ENCODE measurements around the gene IMMP2L.

The IMMP2L gene

DNA sequence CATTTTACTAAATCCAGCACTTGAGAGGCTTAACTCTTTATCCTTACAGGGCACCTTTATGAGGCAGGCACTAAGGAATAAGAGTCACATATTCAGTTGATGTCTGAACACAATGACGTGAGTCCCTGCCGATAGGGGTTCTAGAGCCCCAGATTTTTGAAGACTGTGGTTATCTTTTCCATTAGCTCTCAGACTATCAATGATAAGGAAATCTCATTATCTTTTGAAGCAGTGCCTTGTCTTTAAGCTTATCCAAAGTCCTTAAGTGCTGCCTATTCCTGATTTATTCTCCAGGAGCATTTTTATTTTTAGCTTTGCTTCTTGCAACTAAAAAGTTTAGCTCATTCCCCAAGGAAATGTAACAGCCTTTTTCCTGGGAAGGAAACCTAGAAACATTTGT lies 915.5 kb downstream of the IMMP2L start:
- no peak for DNase-seq (ENCODE audit: low read depth, low spot score)

DNA sequence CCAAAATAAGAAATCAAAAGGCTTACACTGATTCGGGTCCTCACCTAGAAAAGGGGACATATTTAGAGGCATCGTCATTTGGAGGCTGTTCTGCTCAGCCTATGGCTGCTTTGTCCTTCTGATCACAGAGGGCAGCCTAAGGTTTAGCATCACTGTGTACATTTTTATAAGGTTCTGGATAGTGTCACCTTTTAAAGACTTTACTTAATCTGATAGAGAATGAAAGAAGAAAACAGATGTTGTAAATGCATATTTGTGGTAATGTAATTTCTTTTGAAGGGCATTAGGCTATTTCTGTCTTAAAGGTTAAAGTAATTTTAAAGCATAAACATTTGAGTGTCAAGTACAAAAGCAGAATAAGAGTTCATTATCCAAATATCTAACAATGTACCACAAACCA lies 916.7 kb downstream of the IMMP2L start:
- no peak for DNase-seq (ENCODE audit: low read depth, low spot score)

DNA sequence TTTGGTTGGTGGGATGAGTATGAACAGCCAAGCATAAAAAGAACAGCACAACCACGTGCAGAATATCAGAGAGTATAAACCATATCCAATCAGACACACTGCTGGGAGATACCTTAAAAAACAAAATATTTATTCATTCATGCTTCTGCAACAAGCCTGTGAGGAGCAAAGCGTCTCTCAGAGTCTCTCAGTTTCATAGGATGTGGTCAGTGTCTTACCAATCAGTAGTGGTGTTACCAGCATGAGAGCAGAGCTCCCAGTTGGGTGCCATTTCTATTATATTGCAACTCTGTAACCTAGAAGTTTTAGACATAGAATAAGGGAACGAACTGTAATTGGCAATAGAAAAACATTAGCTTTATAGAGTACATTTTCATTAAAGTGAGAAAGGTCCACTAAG lies 917.2 kb downstream of the IMMP2L start:
- DNase-seq (ENCODE audit: low read depth, low spot score), result no peak

DNA sequence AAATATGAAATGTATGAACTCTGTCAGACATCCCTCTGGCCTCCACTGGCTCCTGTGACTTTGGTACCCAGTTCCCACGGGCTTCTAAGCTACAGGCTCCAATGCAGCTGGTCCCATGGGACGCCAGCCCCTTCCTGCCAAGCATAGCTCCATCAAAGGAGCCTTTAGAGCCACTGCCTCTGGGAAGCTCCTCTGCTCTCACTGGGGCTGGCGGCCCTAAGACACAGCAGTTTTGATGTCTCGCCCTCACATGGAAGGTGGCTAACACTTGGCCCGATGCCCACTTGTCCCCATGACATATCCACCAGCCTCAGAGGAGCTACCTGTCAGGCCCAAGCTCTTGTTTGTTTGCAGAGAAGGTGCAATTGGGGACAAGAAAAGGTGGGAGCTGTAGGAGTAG lies 925.0 kb downstream of the IMMP2L start:
- DNase-seq (ENCODE audit: low read depth, low spot score), result no peak

DNA sequence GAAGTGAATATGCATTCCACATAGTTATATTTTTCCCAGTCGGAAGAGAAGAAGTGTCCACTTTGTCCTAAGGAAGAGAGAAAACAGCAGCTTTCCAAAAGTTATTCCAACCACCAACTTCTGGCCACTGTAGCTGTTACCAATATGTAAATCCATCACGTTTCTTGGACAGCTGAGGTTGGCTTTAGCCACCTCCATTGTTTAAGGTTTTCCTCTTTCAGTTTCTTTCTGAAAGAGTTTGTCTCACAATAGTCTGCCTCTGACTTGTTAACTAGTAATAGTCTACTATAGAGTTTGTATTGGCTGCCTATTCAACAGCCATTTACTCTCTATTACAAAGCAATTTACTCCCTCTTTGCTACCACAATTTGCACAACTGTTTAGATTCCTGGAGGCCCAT lies 929.0 kb downstream of the IMMP2L start:
- DNase-seq (ENCODE audit: low read depth, low spot score), result no peak

GRCh38 chr7:110626414-110626813 lies 935.9 kb downstream of the IMMP2L start:
- DNase-seq (ENCODE audit: low read depth, low spot score), result no peak

DNA sequence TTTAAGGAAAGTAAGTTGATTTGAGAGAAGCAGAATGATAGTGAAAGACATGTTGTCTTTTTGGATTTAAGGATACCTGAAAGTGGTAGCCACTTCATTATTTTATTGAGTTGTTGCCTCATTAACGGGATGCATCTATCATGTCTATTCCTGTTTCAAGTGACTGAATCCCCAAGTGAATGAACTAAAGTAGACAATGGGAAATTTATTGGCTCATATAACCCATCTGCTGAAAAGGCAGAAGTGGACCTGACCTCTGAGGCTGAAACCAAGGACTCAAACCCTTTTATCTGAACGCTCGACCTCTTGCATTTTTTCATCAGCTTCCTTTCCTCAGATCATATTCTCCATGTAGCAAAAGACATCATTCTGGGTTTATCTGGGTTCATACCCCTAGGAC lies 937.0 kb downstream of the IMMP2L start:
- no peak for DNase-seq (ENCODE audit: low read depth, low spot score)

DNA sequence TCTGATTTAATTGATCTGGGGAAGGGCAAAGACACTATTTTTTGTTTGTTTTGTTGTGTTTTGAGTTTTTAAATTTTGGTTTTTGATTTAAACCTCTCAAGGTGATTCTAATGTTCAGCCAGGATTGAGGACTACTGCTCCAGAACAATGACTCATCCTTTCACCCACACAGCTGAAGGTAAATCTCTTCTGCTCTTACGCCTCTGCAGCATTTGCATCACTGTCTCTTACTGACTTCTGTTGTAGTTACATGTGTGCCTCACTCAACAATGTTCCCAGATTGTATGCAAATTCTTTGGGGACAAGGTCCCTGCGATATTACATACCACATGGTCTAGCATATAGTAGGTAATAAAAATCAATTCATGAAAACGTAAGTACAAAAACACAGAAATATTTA lies 938.9 kb downstream of the IMMP2L start:
- no peak for DNase-seq (ENCODE audit: low read depth, low spot score)

DNA sequence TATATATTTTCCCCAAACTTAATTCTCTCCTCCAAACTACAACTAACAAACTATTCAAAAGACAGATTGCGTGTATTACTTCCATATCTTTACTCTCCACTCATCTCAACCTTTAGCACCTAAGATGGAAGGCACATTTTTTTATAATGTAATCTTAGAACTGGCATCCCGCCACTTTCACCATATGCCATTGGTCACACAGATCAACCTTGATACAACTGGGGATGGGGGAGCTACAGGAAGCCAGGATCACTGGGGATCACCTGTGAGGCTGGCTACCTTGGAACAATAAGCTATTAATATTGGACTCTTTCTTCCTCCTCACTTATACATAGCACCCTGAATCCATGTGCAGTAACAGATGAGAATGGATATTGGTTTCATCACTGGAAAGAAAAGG lies 941.0 kb downstream of the IMMP2L start:
- no peak for DNase-seq (ENCODE audit: low read depth, low spot score)

DNA sequence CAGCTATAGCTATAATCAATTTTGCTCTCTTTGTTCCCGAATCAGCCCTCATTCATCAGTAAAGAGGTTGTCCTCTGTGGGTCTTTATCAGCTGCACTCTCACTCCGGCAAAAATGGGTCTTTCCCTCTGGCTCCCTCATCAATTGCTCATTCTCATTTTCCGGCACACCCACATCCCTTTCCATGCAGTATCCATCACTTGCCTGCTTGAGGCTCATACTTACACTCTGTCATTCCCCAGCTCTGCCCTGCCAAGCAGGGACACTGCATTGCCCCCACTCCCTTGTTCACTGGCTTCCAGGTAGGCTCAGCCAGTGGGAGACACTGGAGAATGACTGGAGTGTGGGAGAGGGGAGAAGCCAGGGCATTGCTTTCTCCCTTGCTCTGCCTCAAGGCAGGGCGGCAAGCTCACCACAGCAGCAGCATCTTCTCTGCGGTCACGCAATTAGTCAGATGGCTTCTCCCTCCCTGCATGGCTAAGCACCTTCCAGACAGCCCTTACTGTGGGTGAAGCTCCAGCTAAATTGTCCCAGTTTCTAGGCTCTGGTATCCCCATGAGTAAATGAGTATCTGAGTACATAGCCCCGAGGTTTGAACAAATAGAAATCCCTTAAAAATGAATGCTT lies 942.1 kb downstream of the IMMP2L start:
- no peak for DNase-seq (ENCODE audit: low read depth, low spot score)
